Fibroblast of gingiva (primary cell): Measurements from ENCODE around the gene TMEM117.

Experiments
- DNase-seq: peaks from one replicate; pipeline ENCODE4 v3.0.0-alpha.2; 2011; ENCODE audit warnings: low read depth

The TMEM117 gene

GRCh38 chr12:43835656-43836474 lies at the start of gene TMEM117:
Gene TMEM117 (plus strand): TSS chr12:43836081.
- DNase-seq, result peak; percentile 67

GRCh38 chr12:43786899-43787693 lies 48.8 kb upstream of the TMEM117 start:
- peak; percentile 51 for DNase-seq

- DNase-seq, result peak; percentile 24
These were observed 45.9 kb upstream of the TMEM117 start for GRCh38 chr12:43789941-43790340.

GRCh38 chr12:43795716-43796280 lies 40.1 kb upstream of the TMEM117 start:
- peak; percentile 65 for DNase-seq

GRCh38 chr12:43797561-43798217 lies 38.2 kb upstream of the TMEM117 start:
- DNase-seq, result no peak

GRCh38 chr12:43805149-43805859 lies 30.6 kb upstream of the TMEM117 start:
- DNase-seq, result no peak

- DNase-seq, result peak; percentile 80
These were observed 29.8 kb upstream of the TMEM117 start, which contains the start of gene TWF1 for GRCh38 chr12:43805860-43806736. Gene TWF1 (minus strand): TSS chr12:43806317. CDS start chr12:43806245, 72 bp downstream.

GRCh38 chr12:43806737-43807072 lies 29.2 kb upstream of the TMEM117 start:
- DNase-seq, result no peak

- DNase-seq, result no peak
These were observed 28.5 kb upstream of the TMEM117 start for GRCh38 chr12:43807386-43807785.

- no peak for DNase-seq
These were observed 23.8 kb upstream of the TMEM117 start for GRCh38 chr12:43812057-43812456.

GRCh38 chr12:43812926-43813325 lies 23.0 kb upstream of the TMEM117 start:
- DNase-seq, result no peak

GRCh38 chr12:43815416-43815815 lies 20.5 kb upstream of the TMEM117 start:
- DNase-seq, result no peak

GRCh38 chr12:43816168-43816567 lies 19.7 kb upstream of the TMEM117 start:
- DNase-seq, result no peak

- no peak for DNase-seq
These were observed 11.6 kb upstream of the TMEM117 start for GRCh38 chr12:43824207-43824775.

GRCh38 chr12:43826681-43827080 lies 9.2 kb upstream of the TMEM117 start:
- no peak for DNase-seq

GRCh38 chr12:43827093-43827492 lies 8.8 kb upstream of the TMEM117 start:
- no peak for DNase-seq

GRCh38 chr12:43832463-43833168 lies 3.3 kb upstream of the TMEM117 start:
- DNase-seq, result no peak

- no peak for DNase-seq
These were observed 621 bp upstream of the TMEM117 start for GRCh38 chr12:43835264-43835655.

- peak; percentile 40 for DNase-seq
These were observed 651 bp downstream of the TMEM117 start for GRCh38 chr12:43836475-43836989.
